Endometrium (tissue), 2 donors: ENCODE measurements around the gene ITGA2B.
"Not testable (repeated sequence)": the region's sequence is repeated elsewhere in the genome, so short reads cannot be mapped to it uniquely, and the experiment has no call there.

Experiments used
- FAIRE-seq: peaks from 2 replicates; lab custom pipeline; 2012; peaks lifted over from hg19 to GRCh38; lab: Jason Lieb, UNC
- donor health status: control.
- donor health status: control.

The ITGA2B gene

DNA sequence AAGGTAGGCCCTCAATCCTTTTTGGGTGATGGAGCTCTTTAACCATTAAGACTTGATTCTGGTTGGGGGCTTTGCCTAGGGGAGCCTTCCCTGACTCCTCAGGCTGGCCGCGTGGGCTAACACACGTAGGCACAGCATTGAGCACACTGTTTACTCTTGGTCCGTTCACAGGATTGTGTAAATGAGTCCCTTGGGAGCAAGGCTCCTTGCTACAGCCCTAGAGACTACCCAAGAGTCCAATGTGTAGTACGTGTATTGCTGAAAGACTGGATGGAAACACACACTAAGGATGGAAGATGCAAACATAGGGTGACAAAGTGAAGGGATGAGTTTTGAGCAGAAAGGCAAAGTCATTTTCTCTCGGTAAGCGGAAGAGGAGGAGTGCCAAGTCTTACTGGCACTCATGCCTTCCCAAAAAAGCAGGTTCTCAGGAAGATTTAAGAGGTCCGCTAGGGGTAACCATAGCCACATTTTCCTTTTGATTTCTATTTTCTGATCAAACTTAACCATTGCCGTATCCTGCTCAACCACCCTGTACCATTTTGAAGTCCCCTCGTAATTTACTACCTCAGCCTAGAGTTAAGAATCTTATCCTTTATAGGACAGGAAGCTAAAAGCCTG lies 911 bp upstream of the ITGA2B start:
- FAIRE-seq = no peak

- FAIRE-seq = no peak
Observed at GRCh38 chr17:44389723-44390202, 314 bp upstream of the ITGA2B start.

DNA sequence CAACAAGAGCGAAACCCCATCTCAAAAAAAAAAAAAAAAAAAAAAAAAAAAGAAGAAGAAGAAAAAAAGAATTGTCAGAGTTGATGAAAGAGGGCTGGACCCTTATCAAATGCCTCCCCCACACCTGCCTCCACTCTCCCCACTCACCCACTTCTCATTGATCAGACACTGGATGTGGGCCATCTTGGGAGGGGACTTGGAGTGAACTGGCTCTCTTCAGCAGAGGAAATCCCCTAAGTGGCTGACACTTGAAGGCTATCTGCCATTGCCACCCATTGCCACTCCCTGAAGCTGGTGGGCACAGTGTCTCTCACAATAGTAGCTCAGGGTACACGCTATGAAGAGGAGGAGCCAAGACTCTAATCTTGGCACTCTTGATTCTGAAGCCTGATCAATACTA lies 1.6 kb downstream of the ITGA2B start:
- FAIRE-seq = no peak

DNA sequence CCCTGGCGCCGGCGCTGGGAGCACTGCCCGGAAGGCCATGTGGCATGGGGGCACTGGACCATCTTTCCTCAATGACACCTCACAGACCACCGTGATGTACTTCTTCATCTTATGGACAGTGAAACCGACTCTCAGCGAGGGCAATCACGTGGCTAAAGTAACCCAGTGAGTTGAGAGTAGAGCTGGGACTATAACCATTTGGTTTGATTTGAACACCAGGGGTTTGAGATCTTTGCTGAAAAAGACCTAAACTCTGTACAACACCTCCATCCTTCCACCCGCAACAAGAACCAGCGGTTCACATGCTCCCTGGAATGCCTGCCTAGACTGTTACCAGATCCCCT lies 3.3 kb downstream of the ITGA2B start:
- no peak for FAIRE-seq

GRCh38 chr17:44385287-44386181 lies 3.9 kb downstream of the ITGA2B start:
- FAIRE-seq = no peak

- no peak for FAIRE-seq
Observed at GRCh38 chr17:44384823-44385286, 4.6 kb downstream of the ITGA2B start.

DNA sequence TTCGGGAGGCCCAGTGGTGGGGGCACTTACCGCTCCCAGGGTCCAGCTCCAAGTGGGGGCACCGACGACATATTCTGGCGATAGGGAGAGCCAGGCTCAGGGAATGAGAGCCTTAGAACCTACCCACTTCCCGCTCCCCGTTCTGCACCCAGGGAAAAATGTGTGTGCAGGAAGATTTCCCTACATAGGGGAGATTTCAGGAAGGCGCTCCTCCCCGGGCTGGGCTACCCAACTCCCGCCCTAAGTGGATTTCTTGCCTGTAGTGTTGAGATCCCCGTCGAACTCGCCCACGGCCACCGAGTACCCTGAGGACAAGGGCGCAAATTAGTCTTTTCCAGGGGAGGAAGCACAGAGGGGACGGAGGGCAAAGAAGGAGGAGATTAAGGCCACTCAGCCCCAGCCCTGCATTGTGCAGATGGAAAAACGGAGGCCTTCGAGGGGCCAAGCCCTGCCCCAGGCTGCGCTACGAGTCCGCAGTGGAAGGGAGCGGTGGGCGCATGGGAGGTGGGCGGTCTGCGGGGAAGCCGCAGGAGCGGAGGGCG lies 5.1 kb downstream of the ITGA2B start:
- no peak for FAIRE-seq

DNA sequence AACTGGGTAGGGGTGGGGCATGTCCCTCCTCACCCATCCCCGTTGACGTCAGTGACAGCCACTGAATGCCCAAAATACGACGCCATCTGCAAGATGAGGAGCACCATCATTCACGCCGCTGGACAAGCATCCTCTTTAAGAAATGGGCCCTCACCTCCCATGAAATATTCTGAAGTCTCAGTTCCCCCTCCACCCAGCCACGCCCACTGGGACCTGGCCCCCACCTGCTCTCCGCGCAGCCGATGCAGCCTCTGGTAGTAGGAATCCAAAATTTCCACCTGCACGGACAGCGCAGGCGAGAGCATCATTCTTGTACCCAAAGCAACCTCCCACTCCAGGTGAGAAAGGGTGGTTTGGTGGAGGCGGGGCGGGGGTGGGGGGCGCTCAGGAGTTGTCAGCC lies 5.6 kb downstream of the ITGA2B start:
- no peak for FAIRE-seq

DNA sequence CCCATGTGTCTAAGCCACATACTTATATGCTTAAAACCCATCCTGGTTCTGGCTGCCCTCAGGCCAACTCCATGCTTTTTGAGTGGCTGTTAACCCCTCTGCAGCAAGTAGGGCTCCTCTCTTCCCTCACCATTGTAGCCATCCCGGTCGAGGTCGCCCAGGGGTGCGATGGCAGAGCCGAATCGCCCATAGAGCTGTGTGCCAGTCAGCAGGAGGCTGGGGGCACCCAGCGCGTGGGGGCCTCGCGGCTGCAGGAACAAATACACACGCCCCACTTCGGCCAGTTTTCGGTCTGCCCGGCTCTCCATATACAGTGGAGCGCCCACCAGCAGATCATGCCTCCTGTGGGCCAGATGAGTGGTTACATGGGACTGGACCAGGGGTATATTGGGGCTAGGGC lies 6.1 kb downstream of the ITGA2B start:
- FAIRE-seq = no peak

DNA sequence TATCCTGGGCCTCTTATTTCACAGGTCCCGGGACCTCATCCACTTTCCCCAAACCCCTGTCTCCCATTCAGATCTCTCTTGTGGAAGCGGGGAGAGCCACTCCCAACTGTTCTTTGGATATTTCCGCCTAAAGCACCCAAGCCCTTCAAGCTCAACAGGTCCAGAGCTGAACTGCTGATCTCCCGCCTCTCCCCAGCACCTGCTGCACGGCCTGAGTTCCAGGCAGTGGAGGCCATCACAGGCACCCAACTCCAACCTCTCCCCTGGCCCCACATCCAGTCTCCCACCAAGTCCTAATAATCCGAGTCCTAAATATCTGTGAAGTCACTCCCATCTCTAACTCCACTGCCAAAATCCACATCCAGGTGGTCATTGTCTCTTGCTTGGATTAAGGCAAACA lies 6.5 kb downstream of the ITGA2B start:
- FAIRE-seq = no peak

- FAIRE-seq = no peak
Observed at GRCh38 chr17:44381810-44382305, 7.6 kb downstream of the ITGA2B start.

GRCh38 chr17:44380767-44381166 lies 8.7 kb downstream of the ITGA2B start:
- no peak for FAIRE-seq

- FAIRE-seq = no peak
Observed at GRCh38 chr17:44379887-44380286, 9.6 kb downstream of the ITGA2B start.

DNA sequence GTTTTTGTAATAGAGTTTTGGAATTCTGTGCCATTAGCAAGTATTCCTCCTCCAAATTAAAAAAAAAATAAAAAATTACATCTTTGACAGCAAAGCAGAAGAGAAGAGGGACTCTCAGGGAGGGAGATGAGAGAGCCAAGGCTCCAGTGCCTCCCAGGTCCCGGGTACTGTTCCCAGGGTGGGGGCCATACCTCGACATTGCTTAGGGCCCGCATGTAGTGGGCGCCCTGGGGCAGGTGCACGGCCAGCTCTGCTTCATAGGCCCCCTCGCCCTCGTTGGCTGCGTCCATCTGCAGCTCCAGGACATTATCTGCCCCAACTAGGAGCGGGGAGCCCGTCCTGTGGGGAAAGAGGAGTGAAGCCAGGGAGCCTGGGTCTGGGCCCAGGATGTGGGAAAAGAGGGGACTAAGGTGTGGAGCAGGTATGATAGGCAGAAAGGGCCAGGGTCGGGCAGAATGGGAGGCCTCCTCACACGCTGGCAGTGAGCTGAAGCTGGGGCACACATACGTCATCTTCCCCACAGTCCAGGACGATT lies 11.2 kb downstream of the ITGA2B start:
- FAIRE-seq = no peak

GRCh38 chr17:44376779-44377178 lies 12.7 kb downstream of the ITGA2B start:
- no peak for FAIRE-seq

DNA sequence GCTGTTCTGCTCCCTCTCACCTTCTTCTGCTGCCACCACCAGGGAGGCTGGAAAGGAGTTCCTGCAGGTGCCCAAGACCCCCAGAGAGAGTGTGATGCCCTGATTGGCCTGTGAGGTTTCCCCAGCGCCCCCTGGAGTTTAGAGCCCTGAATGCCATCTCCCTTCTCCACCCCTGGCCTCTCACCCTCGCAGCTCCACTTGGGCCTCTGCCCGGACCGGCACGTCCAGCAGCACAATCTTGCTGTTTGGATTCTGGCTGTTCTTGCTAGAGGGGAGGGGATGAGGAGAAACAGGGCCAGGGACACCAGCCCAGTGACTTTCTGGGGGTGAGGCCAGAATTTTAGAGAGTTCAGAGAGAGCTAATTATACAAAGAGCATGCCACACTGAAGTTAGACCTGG lies 13.3 kb downstream of the ITGA2B start:
- no peak for FAIRE-seq

GRCh38 chr17:44375196-44376017 lies 14.0 kb downstream of the ITGA2B start:
- FAIRE-seq = no peak

DNA sequence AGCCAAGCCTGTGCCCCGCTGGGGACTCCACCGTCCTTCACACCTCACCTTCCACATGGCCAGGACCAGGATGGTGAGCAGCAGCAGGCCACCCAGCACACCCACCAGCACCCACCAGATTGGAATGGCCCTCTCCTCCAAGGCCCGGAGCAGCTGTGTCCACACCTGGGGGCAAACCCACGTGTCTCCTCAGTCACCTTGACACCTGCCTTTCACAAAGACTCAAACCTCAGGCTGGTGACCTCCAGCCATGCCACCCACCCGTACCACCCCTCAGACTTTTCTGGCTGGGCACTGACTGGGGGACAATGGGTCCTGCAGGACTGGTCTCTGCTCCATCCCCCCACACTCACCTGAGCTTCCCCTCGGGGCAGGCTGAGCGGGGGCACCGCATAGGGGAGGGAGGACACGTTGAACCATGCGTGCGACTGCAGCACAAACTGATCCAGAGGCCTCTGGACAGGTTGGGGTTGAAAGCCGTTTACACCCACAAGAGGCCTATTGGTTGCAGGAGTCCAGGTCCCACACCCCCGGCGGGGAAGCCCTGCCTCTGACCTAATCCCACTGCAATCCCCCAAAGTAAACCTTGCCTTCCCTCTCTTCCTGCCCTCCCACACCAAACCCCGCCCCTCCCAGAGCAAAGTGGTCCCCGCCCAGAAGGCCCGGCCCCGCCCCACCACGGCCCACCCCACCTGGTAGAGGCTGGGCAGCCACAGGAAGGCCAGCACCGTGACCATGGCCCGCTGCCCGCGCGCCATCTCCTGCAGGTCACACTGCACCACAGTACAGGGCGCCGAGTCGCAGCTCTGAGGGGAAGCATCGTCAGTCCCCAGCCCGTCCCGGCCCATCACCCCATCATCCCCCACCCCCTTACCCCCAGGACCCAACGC lies 14.9 kb downstream of the ITGA2B start:
- no peak for FAIRE-seq

DNA sequence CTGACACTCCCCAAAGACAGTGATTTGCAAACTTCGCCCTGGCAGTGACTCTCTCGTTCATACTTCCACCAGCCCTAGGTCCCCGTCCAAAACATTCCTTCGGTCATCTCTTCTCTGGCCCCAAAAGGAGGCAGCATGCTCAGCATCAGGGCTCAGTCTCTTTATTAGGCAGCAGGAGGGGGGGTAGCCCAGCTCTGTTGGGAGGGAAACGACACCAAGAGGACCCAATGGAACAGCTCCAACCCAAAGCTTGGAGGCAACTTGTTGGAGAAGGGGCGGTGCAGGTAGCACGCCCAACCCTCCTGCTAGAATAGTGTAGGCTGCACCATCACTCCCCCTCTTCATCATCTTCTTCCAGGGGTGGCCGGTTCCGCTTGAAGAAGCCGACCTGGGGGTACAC lies 17.4 kb downstream of the ITGA2B start:
- FAIRE-seq = no peak

- FAIRE-seq = not testable (repeated sequence)
Observed at GRCh38 chr17:44369414-44370023, 19.9 kb downstream of the ITGA2B start.
